Neural crest cell (in vitro differentiated cells): ENCODE measurements around the gene SC5D. TPM values are rescaled to one million over a fixed set of nuclear protein-coding genes. Genes with fewer than 3 reads are reported as not detected.

ENCODE experiments used
- DNase-seq: peaks from one replicate; pipeline ENCODE4 v3.0.0; 2021; ENCODE audit warnings: low read depth, mixed read lengths, low spot score
- H3K27ac Mint-ChIP-seq: one replicate; pipeline ENCODE4 v1.8.0; 2021; ENCODE audit warnings: mild to moderate bottlenecking, mixed read lengths; ENCODE audit not compliant: unreplicated experiment
- H3K27me3 Mint-ChIP-seq: 2 replicates; pipeline ENCODE4 v1.8.0; 2021; ENCODE audit warnings: low read depth, mild to moderate bottlenecking, mixed read lengths
- H3K36me3 Mint-ChIP-seq: 2 replicates; pipeline ENCODE4 v1.8.0; 2021; ENCODE audit warnings: low read depth, mild to moderate bottlenecking, mixed read lengths
- H3K4me1 Mint-ChIP-seq: 2 replicates; pipeline ENCODE4 v1.8.0; 2021; ENCODE audit warnings: mixed read lengths
- H3K4me3 Mint-ChIP-seq: one replicate; pipeline ENCODE4 v1.8.0; 2021; ENCODE audit warnings: mild to moderate bottlenecking, mixed read lengths
- H3K9me3 Mint-ChIP-seq: 2 replicates; pipeline ENCODE4 v1.8.0; 2021; ENCODE audit warnings: mixed read lengths
- CTCF ChIP-seq: fragments of 200-600 bp; sonication (generic); conservative IDR thresholded peaks from 2 replicates; pipeline ENCODE4 v1.5.0; 2021; ENCODE audit warnings: antibody characterized with exemption, mild to moderate bottlenecking
- total RNA-seq: library from RNA; stranded (reverse); gene quantifications from 2 replicates; pipeline ENCODE4 v1.2.1, GENCODE V29; 2021

Gene SC5D
- total RNA-seq, 1 donor from 2014 or later: 76.4 TPM

GRCh38 chr11:121309688-121310087 is 17.1 kb downstream of the SC5D start:
- Mint-ChIP-seq H3K27me3 (no peaks in the 10 kb centered on the region), H3K36me3 (peaks cover 22% of the 10 kb centered on the region), H3K27ac (no peak overlapping the region), H3K4me1 (no peaks in the 10 kb centered on the region), H3K9me3 (no peaks in the 10 kb centered on the region), H3K4me3 (no peak overlapping the region)
- DNase-seq: no peak
- TF ChIP-seq CTCF: no peak

- no peak overlapping the region for H3K4me3 Mint-ChIP-seq
- TF ChIP-seq CTCF: no peak
- no peak overlapping the region for H3K27ac Mint-ChIP-seq
- H3K4me1 Mint-ChIP-seq: no peaks in the 10 kb centered on the region
- H3K27me3 Mint-ChIP-seq: no peaks in the 10 kb centered on the region
- no peaks in the 10 kb centered on the region for H3K9me3 Mint-ChIP-seq
- DNase-seq: no peak
- peaks cover 18% of the 10 kb centered on the region for H3K36me3 Mint-ChIP-seq
Measured at GRCh38 chr11:121310908-121311307, 18.3 kb downstream of the SC5D start.

GRCh38 chr11:121311373-121311772 is 18.8 kb downstream of the SC5D start:
- H3K4me3 Mint-ChIP-seq: no peak overlapping the region
- no peak for DNase-seq
- H3K27ac Mint-ChIP-seq: no peak overlapping the region
- no peaks in the 10 kb centered on the region for H3K9me3 Mint-ChIP-seq
- TF ChIP-seq CTCF: no peak
- H3K27me3 Mint-ChIP-seq: no peaks in the 10 kb centered on the region
- H3K4me1 Mint-ChIP-seq: no peaks in the 10 kb centered on the region
- peaks cover 18% of the 10 kb centered on the region for H3K36me3 Mint-ChIP-seq

GRCh38 chr11:121312483-121312882 is 19.9 kb downstream of the SC5D start:
- Mint-ChIP-seq H3K27me3 (no peaks in the 10 kb centered on the region), H3K4me3 (no peak overlapping the region), H3K27ac (no peak overlapping the region), H3K36me3 (peaks cover 15% of the 10 kb centered on the region), H3K4me1 (no peaks in the 10 kb centered on the region), H3K9me3 (no peaks in the 10 kb centered on the region)
- no peak for DNase-seq
- TF ChIP-seq CTCF: no peak

- DNase-seq: peak; percentile 31
- Mint-ChIP-seq H3K27me3 (peaks cover 4% of the 10 kb centered on the region), H3K27ac (no peak overlapping the region), H3K36me3 (no peaks in the 10 kb centered on the region), H3K4me1 (peaks cover 12% of the 10 kb centered on the region), H3K9me3 (no peaks in the 10 kb centered on the region), H3K4me3 (no peak overlapping the region)
- peak; percentile 80 for TF ChIP-seq CTCF
Measured at GRCh38 chr11:121318848-121319834, 26.6 kb downstream of the SC5D start.
